Right renal cortex interstitium (tissue), 3 donors: Measurements from ENCODE around the gene GALNT18. TPM values are rescaled to one million over a fixed set of nuclear protein-coding genes. Genes with fewer than 3 reads are reported as not detected.

Experiments used
- DNase-seq, 3 donors: peaks; one replicate each; pipeline ENCODE4 v3.0.0-alpha.2; 2013; ENCODE audit warnings: low read depth in 3 of 3, low spot score in 2 of 3
- polyA plus RNA-seq, 3 donors: library from polyadenylated mRNA; unstranded; fragments of 120-200 nt; gene quantifications; one replicate each; pipeline ENCODE4 v1.2.1, GENCODE V29; 2013; ENCODE audit not compliant: insufficient read length in 3 of 3

Gene GALNT18
- polyA plus RNA-seq, 3 donors, result 25.5 to 28.8 (median 25.7) TPM

DNA sequence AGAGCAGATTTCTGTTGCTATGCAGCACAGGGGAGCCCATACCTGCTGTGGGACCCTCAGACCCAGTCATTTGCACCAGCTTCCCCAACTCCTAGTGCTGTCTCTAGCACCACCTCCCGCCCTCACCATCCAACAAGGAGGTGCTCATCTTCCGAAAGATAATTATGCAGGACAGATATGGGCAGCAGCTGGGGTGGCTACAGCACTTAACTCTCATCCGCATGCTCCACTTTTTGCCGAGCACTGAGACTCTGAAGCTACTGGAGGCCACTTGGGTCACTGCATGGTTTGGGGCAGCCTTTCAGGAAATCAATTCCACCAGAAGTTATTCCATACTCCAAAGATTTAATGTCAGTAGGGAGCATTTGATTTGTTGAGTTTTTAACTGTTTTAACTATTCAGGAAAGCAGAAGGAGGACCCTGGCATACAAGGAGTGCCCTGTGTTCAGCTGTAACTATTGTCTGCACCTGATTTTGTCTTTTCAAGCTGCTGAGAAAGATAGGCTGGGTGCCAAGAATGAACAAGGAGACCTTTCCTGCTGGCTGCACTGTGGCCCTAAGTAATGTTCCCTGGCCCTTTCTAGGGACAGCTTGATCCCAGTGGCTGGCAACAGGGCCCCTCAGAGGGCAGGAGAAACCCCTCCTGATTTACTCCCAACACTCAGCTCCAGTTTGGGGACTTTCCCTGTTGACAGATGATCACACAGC lies 201.5 kb downstream of the GALNT18 start:
- no peak for DNase-seq

GRCh38 chr11:11419747-11420146 lies 202.1 kb downstream of the GALNT18 start:
- no peak for DNase-seq

DNA sequence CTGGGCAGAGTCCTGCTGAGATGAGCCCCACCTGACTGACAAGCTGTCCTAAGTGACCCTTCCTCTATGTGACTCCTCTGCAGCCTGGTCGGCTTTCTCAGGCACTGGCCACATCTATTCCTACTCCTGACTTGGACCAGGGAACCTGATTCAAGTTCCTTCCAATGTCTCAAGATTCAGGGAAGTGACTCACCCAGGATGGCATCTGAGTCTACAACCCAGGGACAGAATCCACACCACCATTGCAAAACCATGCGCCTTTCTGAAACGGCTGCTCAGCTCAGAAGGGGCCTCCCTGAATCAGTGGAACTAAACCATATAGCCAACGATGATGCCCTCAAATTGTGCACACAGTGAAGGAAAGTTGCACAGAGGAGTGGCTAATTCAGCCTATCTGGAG lies 204.9 kb downstream of the GALNT18 start:
- no peak for DNase-seq

- DNase-seq, result no peak
Measured at GRCh38 chr11:11416502-11416901, 205.3 kb downstream of the GALNT18 start.

- DNase-seq, result no peak
Measured at GRCh38 chr11:11415901-11416300, 205.9 kb downstream of the GALNT18 start.

- no peak for DNase-seq
Measured at GRCh38 chr11:11414996-11415395, 206.8 kb downstream of the GALNT18 start.

GRCh38 chr11:11413776-11414175 lies 208.0 kb downstream of the GALNT18 start:
- DNase-seq, result no peak

- DNase-seq, result no peak
Measured at GRCh38 chr11:11411401-11411985, 210.3 kb downstream of the GALNT18 start.

DNA sequence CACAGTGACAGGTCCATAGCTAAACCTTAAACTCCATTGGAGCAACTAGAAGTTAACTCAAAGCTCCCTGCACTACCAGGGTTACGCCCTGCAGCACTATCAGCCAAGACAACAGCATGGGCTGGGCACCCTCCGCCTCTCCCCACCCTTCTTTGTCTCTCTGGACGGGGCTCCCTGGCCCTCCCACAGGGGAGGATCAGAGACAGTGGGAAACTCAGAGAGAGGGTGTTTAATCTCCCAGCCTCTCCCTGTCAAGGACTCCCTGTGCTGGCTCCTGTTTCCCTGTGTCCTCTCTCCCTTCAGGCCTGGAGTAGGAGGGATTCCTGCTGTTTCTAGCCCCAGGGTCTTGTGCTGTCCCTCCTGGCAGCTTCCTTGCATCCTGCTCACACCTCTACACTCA lies 211.9 kb downstream of the GALNT18 start:
- no peak for DNase-seq

DNA sequence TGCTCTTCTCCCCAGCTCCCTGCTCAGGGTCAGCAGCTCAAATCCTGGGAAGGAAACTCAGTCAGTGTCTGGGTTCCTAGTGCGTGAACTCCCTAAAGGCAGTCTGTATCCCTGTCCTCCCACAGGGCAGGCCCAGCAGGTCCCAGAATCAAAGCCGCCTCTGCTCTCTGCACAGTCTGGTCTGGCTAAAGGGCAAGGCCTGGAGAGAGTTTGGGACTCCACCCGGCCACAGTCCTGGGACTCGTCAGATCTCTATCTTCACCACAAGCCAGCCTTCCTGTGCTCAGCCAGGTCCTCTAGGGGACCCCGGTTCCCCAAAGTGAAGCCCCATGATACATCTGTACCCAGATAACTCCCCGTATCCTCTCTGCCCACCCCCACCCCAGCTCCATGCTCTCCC lies 212.6 kb downstream of the GALNT18 start:
- DNase-seq, result no peak

DNA sequence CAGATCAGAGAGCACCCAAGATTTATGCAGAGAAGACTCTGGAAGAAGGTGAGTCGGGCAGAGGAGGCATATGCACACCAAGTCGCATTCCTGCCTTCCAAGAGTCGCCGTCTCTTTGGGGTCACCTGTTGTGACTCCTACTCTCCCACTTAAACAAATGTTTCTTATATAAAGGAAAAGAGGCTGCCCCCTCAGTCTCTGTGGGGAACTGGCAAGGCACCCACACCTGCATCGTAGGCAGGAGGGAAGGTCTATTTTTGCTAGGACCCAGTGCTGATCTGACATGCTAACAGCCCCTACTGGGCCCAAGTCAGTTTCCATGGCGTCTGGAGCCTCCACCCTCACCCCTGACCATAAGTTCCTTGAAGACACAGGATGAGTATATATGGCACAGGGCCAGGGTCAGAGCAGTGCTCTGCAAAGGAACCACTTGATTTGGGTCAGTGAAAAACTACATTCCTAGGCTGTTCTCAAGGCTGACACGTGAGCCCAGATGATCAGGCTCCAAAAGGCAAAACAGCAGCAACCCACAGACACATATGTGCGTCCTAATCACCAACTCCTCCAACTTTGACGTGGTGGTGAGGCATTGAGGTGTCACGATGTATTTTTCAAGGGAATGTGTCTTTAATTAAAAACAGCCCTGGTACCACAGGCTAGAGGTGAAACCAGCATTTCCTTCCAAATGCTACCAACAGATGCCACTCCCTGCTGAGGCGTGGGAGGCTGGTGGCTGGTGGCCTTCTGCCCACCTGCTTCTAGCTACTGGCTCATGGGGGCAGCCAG lies 213.2 kb downstream of the GALNT18 start:
- DNase-seq, result no peak

DNA sequence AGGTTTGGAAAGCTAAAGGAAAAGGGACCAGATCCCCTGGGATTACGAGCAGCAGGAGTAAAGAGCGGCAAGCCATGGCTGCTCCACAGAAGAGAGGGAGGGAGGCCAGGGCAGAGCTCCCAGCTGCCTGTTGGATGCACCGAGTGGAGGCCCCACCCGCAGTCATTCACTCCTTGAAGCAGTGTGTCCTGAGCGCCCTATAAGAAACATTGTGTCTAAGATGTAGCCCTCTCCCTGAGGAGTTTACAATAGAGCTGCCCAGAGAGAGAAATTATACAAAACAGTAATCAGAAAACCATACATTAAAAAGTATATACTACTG lies 214.1 kb downstream of the GALNT18 start:
- DNase-seq, result no peak

DNA sequence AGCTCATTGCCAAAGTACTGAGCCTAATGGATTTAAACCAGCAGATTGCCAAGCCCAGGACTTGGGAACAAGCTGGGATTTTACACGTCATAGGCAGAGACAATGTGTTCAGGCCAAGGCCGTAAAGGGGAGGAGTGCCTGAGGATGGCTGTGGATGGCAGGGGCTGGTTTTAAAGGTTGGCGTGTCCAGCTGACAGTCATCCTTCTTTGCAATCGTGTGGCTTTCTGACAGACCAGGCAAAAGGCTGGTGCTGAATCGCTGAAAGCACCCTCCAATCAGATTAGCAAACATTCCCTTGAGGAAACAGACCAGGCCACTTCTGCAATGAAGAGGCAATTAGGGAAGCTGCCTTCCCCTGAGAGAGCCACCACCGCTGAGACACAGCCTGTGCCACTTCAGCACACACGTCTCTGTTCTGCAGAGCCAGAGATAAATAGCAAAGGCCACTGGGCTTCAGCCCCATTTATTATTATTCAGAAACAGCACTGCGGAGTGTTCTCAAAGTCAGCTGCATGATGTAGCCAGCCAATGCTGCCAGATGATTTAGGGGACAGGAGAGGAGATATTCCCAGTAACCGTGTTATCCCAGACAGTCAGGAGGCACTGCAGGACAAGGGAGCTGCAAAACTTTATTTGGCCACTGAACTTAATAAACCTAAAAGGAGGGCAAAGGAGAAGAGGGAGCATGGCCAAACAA lies 214.6 kb downstream of the GALNT18 start:
- no peak for DNase-seq

DNA sequence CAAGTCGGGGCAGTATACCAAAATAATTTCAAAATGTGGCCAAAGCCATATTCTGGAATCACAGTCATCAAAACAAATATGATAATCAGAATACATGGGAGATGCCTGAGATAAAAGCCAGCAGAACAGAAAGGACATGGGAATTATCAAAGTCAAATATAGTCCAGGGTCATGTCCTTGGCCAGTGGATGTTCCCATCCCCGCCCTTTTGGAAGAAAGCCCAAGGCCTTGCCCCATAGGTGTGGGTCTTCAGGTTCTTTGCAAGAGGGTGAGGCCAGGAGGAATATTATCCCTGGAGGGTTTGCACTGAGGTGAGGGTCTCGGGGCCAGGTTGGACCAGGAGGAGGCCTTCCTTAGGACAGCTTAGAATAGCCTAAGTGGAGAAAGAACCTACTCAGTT lies 215.2 kb downstream of the GALNT18 start:
- no peak for DNase-seq

DNA sequence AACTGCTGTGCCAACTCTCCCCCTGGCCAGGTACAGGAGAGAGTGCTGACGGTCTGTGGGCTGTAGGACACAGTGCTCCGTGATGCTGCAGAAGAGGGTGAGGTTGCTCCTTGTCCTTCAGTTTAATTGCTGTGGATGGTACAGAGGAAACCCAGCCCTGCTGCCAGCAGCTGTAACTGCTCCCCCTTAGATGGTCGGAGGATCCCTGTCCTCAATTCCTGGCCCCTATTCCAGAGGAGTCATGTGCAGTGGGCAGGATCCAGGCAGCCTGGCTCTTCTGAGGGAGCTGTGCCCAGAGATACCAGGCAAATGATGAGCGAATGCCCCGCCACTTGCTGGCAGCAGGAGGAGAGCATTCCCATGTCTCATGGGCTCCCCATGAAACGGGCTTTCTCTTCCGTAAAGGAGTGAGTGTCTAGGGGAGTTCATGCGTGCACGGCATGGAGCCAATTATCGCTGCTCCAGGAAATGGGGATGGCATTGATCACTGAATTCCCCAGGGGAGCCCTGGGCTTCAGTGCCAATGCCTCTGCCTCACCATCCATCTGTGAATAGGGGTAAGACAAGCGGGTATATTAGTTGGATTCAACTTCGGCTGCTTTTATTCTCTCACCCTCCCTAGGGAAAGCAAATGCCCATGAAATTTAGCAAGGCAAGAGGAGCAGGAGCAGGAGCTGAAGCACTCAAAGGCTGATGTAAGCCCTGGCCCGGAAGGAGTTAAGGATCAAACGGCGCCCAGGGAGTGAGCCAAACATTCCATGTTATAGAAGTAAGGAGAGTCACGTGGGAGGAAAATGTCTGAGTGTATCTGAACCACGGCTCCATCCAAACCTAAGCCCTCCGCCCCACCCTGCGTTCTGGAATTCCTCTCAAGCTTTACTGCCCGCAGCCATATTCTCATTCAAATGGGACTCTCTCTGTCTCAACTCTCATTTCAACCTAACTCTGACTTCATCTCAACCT lies 217.8 kb downstream of the GALNT18 start:
- no peak for DNase-seq

DNA sequence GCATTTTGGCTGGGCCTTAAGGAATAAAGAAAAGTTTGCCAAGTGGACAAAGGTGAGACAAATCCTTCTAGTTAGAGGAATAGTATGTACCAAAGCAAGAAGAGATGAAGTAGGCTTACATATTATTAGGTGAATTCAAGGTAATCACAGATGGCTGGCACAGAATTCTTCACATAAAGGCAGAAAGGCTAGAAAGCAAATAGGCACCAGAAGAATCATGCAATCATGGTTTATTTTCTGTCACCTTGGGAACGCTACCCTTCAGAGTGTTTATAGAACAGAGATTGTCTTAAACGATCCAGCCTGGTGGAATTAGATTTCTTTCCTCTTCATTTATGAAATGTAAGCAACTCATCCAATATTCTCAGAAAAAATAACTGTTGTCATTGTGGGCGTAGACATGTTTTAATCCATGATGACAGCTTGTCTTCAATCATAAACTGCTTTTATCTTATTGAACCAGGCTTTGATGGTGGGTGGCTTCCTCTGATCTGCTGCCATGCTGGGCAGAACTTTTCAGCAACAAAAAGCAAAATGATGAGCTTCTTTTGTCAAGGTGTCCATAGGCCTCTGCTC lies 219.8 kb downstream of the GALNT18 start:
- no peak for DNase-seq

GRCh38 chr11:11400635-11401232 lies 221.1 kb downstream of the GALNT18 start:
- DNase-seq, result no peak

GRCh38 chr11:11400121-11400520 lies 221.7 kb downstream of the GALNT18 start:
- DNase-seq, result no peak

- no peak for DNase-seq
Measured at GRCh38 chr11:11397781-11398180, 224.0 kb downstream of the GALNT18 start.

DNA sequence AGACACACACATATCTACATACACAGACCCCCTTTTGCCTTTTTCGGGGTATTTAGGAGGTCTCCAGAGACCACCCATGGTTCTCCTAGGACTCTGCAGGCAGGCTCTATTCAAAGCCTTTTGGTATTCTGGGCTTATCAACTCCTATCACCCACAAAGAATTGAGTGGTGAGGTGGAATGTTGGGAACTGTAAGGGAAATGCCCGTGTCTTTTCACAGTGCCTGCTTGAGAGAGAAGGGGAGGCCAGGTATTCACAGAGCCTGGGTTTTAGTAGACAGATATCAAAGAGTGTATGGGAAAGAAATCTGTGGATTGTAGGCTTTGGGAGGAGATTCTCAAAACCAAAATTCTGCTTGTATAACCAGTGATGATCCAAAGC lies 224.8 kb downstream of the GALNT18 start:
- DNase-seq, result no peak
